IMR-90 (cell line): ENCODE data around the gene DENND1A. TPM values are rescaled to one million over a fixed set of nuclear protein-coding genes. Genes with fewer than 3 reads are reported as not detected.

Source experiments
- ATAC-seq: fragments of 200-7000 bp; cut with Tn5 transposase; 2 replicates; pipeline ENCODE4 v1.9.1; 2020; ENCODE audit warnings: low read depth, mild to moderate bottlenecking, moderate library complexity
- BruUV-seq: library from RNA; stranded (reverse); fragments of 400-500 nt; replicated peaks from 2 replicates; lab custom pipeline; 2021; lab: Mats Ljungman, UMichigan
- CTCF ChIA-PET: fragments of 300-600 bp; formaldehyde crosslinking; extraction: SDS; loops from one replicate; lab custom pipeline; 2021; ENCODE audit warnings: antibody characterized with exemption; lab: Yijun Ruan, JAX
- POLR2A ChIA-PET: fragments of 300-600 bp; sonication (Branson Sonifier 250); formaldehyde crosslinking; loops from one replicate; lab custom pipeline; 2022; ENCODE audit warnings: antibody characterized with exemption; ENCODE audit not compliant: unreplicated experiment; lab: Charles Lee
- DNase-seq: peaks from one replicate; pipeline ENCODE4 v3.0.0; 2013
- H2AFZ ChIP-seq: replicated peaks from 2 replicates; pipeline ENCODE3; 2013; ENCODE audit warnings: low read length, mild to moderate bottlenecking; ENCODE audit not compliant: poor library complexity
- H2AK5ac ChIP-seq: 2 replicates; pipeline ENCODE4 v1.6.1; 2013; ENCODE audit warnings: low read depth, low read length, inconsistent platforms
- H2AK9ac ChIP-seq: replicated peaks from 2 replicates; pipeline ENCODE3; 2013; ENCODE audit warnings: mild to moderate bottlenecking, low read depth, low read length, moderate library complexity; ENCODE audit not compliant: poor library complexity
- H2BK120ac ChIP-seq: 2 replicates; pipeline ENCODE4 v1.6.1; 2013; ENCODE audit warnings: low read depth, low read length, inconsistent platforms
- H2BK15ac ChIP-seq: 3 replicates; pipeline ENCODE4 v1.6.1; 2013; ENCODE audit warnings: low read depth, low read length, inconsistent platforms
- H2BK20ac ChIP-seq: 2 replicates; pipeline ENCODE4 v1.6.1; 2013; ENCODE audit warnings: low read depth, mild to moderate bottlenecking, inconsistent platforms, low read length, moderate library complexity
- H2BK5ac ChIP-seq: 2 replicates; pipeline ENCODE4 v1.6.1; 2013; ENCODE audit warnings: mild to moderate bottlenecking, low read depth, low read length, inconsistent platforms; ENCODE audit not compliant: poor library complexity, severe bottlenecking
- H3K14ac ChIP-seq: replicated peaks from 2 replicates; pipeline ENCODE4 v1.6.1; 2013; ENCODE audit warnings: low read depth, low read length, inconsistent platforms
- H3K18ac ChIP-seq: 2 replicates; pipeline ENCODE4 v1.6.1; 2013; ENCODE audit warnings: low read depth, low read length, control low read depth
- H3K23ac ChIP-seq: 2 replicates; pipeline ENCODE4 v1.6.1; 2013; ENCODE audit warnings: low read depth, low read length, inconsistent platforms
- H3K27ac ChIP-seq: 2 replicates; pipeline ENCODE4 v1.5.1; 2013; ENCODE audit warnings: mild to moderate bottlenecking, control low read depth, low read length; ENCODE audit not compliant: insufficient read depth
- H3K27me3 ChIP-seq: 2 replicates; pipeline ENCODE4 v1.6.1; 2013; ENCODE audit warnings: low read length; ENCODE audit not compliant: control insufficient read depth, insufficient read depth
- H3K36me3 ChIP-seq: 2 replicates; pipeline ENCODE4 v1.6.1; 2013; ENCODE audit warnings: low read length, mixed read lengths; ENCODE audit not compliant: control insufficient read depth, insufficient read depth
- H3K4ac ChIP-seq: 2 replicates; pipeline ENCODE4 v1.6.1; 2013; ENCODE audit warnings: low read depth, low read length, inconsistent platforms
- H3K4me1 ChIP-seq: 2 replicates; pipeline ENCODE4 v1.6.1; 2013; ENCODE audit warnings: low read length, mixed read lengths; ENCODE audit not compliant: control insufficient read depth, insufficient read depth
- H3K4me2 ChIP-seq: 2 replicates; pipeline ENCODE4 v1.6.1; 2013; ENCODE audit warnings: low read depth, mild to moderate bottlenecking, control low read depth, low read length, moderate library complexity
- H3K4me3 ChIP-seq: 2 replicates; pipeline ENCODE4 v1.5.1; 2013; ENCODE audit warnings: low read depth, mild to moderate bottlenecking, control low read depth, low read length, moderate library complexity; ENCODE audit not compliant: insufficient read depth
- H3K56ac ChIP-seq: 2 replicates; pipeline ENCODE4 v1.6.1; 2013; ENCODE audit warnings: low read length, inconsistent platforms; ENCODE audit not compliant: insufficient read depth; ENCODE audit errors: extremely low read depth
- H3K79me1 ChIP-seq, 2 experiments: 2 replicates each; pipeline ENCODE4 v1.6.1; 2013; ENCODE audit warnings: low read length in 2 of 2, inconsistent platforms in 1 of 2, low read depth in 1 of 2
- H3K9ac ChIP-seq: 2 replicates; pipeline ENCODE4 v1.6.1; 2013; ENCODE audit warnings: low read depth, low read length, control low read depth
- H3K9me1 ChIP-seq: 2 replicates; pipeline ENCODE4 v1.6.1; 2013; ENCODE audit warnings: low read length, inconsistent platforms; ENCODE audit not compliant: insufficient read depth
- H3K9me3 ChIP-seq: 2 replicates; pipeline ENCODE4 v1.6.1; 2013; ENCODE audit warnings: low read length; ENCODE audit not compliant: control insufficient read depth, insufficient read depth
- H4K20me1 ChIP-seq: 2 replicates; pipeline ENCODE4 v1.6.1; 2013; ENCODE audit warnings: low read length, inconsistent platforms; ENCODE audit not compliant: insufficient read depth
- H4K5ac ChIP-seq: 2 replicates; pipeline ENCODE4 v1.6.1; 2013; ENCODE audit warnings: mild to moderate bottlenecking, low read depth, low read length, control low read depth
- H4K8ac ChIP-seq, 2 experiments: 2 replicates each; pipeline ENCODE4 v1.6.1; 2013; ENCODE audit warnings: low read depth in 2 of 2, low read length in 2 of 2, control low read depth in 1 of 2, inconsistent platforms in 1 of 2
- H4K91ac ChIP-seq: 2 replicates; pipeline ENCODE4 v1.6.1; 2013; ENCODE audit warnings: low read depth, low read length, inconsistent platforms; ENCODE audit not compliant: insufficient read depth
- BHLHE40 ChIP-seq: fragments of 150-350 bp; IDR thresholded peaks from 2 replicates; pipeline ENCODE4 v1.6.1; 2016; ENCODE audit warnings: mild to moderate bottlenecking, low read depth, low read length
- CEBPB ChIP-seq: IDR thresholded peaks from 2 replicates; pipeline ENCODE4 v1.6.1; 2012; ENCODE audit warnings: low read depth, low read length, improper control_type of control experiment
- CHD1 ChIP-seq: IDR thresholded peaks from 2 replicates; pipeline ENCODE4 v1.6.1; 2012; ENCODE audit warnings: low read depth, low read length, improper control_type of control experiment
- MAFK ChIP-seq: IDR thresholded peaks from 2 replicates; pipeline ENCODE4 v1.6.1; 2012; ENCODE audit warnings: low read depth, low read length, improper control_type of control experiment
- MAZ ChIP-seq: IDR thresholded peaks from 2 replicates; pipeline ENCODE4 v1.6.1; 2012; ENCODE audit warnings: low read depth, mild to moderate bottlenecking, low read length, improper control_type of control experiment, moderate library complexity, borderline replicate concordance
- MXI1 ChIP-seq: IDR thresholded peaks from 2 replicates; pipeline ENCODE4 v1.6.1; 2012; ENCODE audit warnings: low read depth, mild to moderate bottlenecking, low read length, moderate library complexity, borderline replicate concordance
- NFE2L2 ChIP-seq: fragments of 150-350 bp; IDR thresholded peaks from 2 replicates; pipeline ENCODE4 v1.6.1; 2016; ENCODE audit warnings: low read depth, mild to moderate bottlenecking, low read length
- POLR2A ChIP-seq: IDR thresholded peaks from 2 replicates; pipeline ENCODE4 v1.6.1; 2012; ENCODE audit warnings: mild to moderate bottlenecking, low read depth, low read length
- RFX5 ChIP-seq: IDR thresholded peaks from 2 replicates; pipeline ENCODE4 v1.8.0; 2012; ENCODE audit warnings: low read depth, mild to moderate bottlenecking, low read length, moderate library complexity
- SMC3 ChIP-seq: fragments of 150-350 bp; IDR thresholded peaks from 2 replicates; pipeline ENCODE4 v1.6.1; 2016; ENCODE audit warnings: low read depth, mild to moderate bottlenecking, antibody characterized with exemption, low read length, moderate library complexity
- WGBS, 2 experiments: methylation state at CpG; one replicate each; pipeline versions ENCODE4 v1.1.5 to v1.1.7; 2013; ENCODE audit warnings: missing lambda C conversion rate in 2 of 2; ENCODE audit not compliant: insufficient read length in 1 of 2; ENCODE audit errors: extremely low coverage in 2 of 2; 5-methylcytosine and 5-hydroxymethylcytosine counted together
- dilution Hi-C: fragments of 300-500 bp; cut with HindIII; formaldehyde crosslinking; loops from one replicate; pipeline ENCODE4 v1.14.3; 2018; ENCODE audit warnings: low sequenced_read_pairs; ENCODE audit not compliant: unreplicated experiment
- in situ Hi-C: fragments of 300-500 bp; cut with MboI; formaldehyde crosslinking; loops from 3 replicates; pipeline ENCODE4 v1.14.3; 2019; ENCODE audit warnings: low sequenced_read_pairs, inconsistent platforms, mixed read lengths
- intact Hi-C: fragments of 100-400 bp; cut with micrococcal nuclease; formaldehyde crosslinking; loops from 2 replicates; pipeline ENCODE4 v1.10.0; 2022
- polyA plus RNA-seq, 3 experiments: library from polyadenylated mRNA; depleted of rRNA; stranded (reverse); fragments of >200 nt; gene quantifications; 2 replicates each; pipeline ENCODE4 v1.2.3, GENCODE V29; 2012; ENCODE audit warnings: low replicate concordance in 1 of 3
- total RNA-seq: library from RNA; depleted of rRNA; stranded (reverse); fragments of >200 nt; gene quantifications from 2 replicates; pipeline ENCODE4 v1.2.3, GENCODE V29; 2012
- TF ChIP-seq, protein P1 (sequence below): fragments of 150-350 bp; IDR thresholded peaks from 2 replicates; pipeline ENCODE4 v1.6.1; 2017; ENCODE audit warnings: mild to moderate bottlenecking, antibody characterized with exemption, low read length, low read depth
- TF ChIP-seq, protein P2 (sequence below): conservative IDR thresholded peaks from 2 replicates; pipeline ENCODE4 v1.5.1; 2012; ENCODE audit warnings: mild to moderate bottlenecking, low read depth, low read length, improper control_type of control experiment

DENND1A gene
- total and polyA plus RNA-seq, 2 of the 4 experiments (the other 2 are of a cell fraction), result 21.4 to 27.6 TPM

DNA sequence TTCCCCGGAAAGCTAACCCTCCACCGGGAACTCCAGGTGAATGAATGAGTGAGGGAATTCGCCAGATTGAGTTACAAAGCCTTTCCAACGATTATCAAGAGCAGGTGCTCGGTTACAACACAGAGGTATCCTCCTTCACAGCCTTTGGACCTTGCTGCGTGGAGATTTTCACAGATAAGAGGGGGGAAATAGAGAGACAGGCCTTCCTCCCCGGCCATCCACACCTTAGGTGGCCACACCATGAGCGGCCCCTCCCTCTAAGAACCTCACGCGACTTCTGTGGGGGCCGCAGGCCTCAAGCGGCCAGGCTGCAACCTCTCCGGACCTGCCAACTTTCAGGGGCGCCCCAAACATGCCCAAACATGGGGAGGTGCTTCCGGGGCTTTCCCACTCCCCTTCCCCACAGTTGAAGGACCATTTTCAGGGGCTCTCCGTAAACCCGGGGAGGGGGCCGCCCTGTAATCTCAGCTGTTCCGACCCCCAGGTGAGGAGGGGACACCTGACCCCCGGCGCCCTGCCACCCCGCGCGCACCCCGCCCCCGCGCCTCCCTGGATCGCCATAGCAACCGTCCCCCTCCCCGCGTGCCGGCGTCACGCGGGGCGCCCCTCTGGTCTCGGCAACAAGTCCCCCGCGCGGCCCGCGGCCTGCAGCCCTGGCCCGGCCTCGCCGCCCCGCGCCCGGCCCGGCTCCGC is 603 bp downstream of the DENND1A start:
- H3K56ac ChIP-seq, result peak overlapping the region; percentile 47
- peaks cover 9% of the 10 kb centered on the region for H3K4me1 ChIP-seq
- no peaks in the 10 kb centered on the region for H3K27me3 ChIP-seq
- H3K23ac ChIP-seq, result 0 out of 2 replicates have a peak overlapping the region, but pooled peaks have one; percentile 50
- DNase-seq (no peak), ATAC-seq (no peak)
- H2AFZ ChIP-seq, result peak overlapping the region; percentile 88
- TF ChIP-seq CEBPB (no peak), BHLHE40 (no peak), MXI1 (no peak), NFE2L2 (no peak), SMC3 (no peak), MAFK (no peak), CHD1 (no peak), RFX5 (no peak), MAZ (no peak), POLR2A (no peak)
- TF ChIP-seq, protein P1, sequence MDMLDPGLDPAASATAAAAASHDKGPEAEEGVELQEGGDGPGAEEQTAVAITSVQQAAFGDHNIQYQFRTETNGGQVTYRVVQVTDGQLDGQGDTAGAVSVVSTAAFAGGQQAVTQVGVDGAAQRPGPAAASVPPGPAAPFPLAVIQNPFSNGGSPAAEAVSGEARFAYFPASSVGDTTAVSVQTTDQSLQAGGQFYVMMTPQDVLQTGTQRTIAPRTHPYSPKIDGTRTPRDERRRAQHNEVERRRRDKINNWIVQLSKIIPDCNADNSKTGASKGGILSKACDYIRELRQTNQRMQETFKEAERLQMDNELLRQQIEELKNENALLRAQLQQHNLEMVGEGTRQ, result no peak
- TF ChIP-seq, protein P2, sequence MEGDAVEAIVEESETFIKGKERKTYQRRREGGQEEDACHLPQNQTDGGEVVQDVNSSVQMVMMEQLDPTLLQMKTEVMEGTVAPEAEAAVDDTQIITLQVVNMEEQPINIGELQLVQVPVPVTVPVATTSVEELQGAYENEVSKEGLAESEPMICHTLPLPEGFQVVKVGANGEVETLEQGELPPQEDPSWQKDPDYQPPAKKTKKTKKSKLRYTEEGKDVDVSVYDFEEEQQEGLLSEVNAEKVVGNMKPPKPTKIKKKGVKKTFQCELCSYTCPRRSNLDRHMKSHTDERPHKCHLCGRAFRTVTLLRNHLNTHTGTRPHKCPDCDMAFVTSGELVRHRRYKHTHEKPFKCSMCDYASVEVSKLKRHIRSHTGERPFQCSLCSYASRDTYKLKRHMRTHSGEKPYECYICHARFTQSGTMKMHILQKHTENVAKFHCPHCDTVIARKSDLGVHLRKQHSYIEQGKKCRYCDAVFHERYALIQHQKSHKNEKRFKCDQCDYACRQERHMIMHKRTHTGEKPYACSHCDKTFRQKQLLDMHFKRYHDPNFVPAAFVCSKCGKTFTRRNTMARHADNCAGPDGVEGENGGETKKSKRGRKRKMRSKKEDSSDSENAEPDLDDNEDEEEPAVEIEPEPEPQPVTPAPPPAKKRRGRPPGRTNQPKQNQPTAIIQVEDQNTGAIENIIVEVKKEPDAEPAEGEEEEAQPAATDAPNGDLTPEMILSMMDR, result no peak
- in situ Hi-C loops (no loop called here), dilution Hi-C loops (no loop called here), intact Hi-C loops (loop anchor here (5.0 to 10.0 kb wide), 2 partner anchors 252 to 385 kb away; no protein-coding TSS in a partner anchor)
- H3K27ac ChIP-seq, result peak overlapping the region; percentile 2; the same call in 1 of the 2 replicates
- H3K79me1 ChIP-seq, result peaks cover 25 to 45% of the 10 kb centered on the region in 2 experiments
- ChIA-PET POLR2A (no interaction called here), CTCF (no interaction called here)
- peak overlapping the region; percentile 63 for H2AK9ac ChIP-seq
- H3K9me3 ChIP-seq, result no peaks in the 10 kb centered on the region
- no peak overlapping the region for H2BK5ac ChIP-seq
- H4K5ac ChIP-seq, result no peak overlapping the region
- H4K91ac ChIP-seq, result 0 out of 2 replicates have a peak overlapping the region, but pooled peaks have one; percentile 33
- peaks cover 29% of the 10 kb centered on the region; the same call in 1 of the 2 replicates for H4K20me1 ChIP-seq
- no peaks in the 10 kb centered on the region for H3K36me3 ChIP-seq
- H4K8ac ChIP-seq, result peak overlapping the region in 1 of 2 experiments; percentile 42; a peak in 1 of 4 replicates
- H2AK5ac ChIP-seq, result peak overlapping the region; percentile 21; the same call in 1 of the 2 replicates
- H3K4ac ChIP-seq, result 0 out of 2 replicates have a peak overlapping the region, but pooled peaks have one; percentile 33
- H2BK15ac ChIP-seq, result 0 out of 3 replicates have a peak overlapping the region, but pooled peaks have one; percentile 29
- H2BK120ac ChIP-seq, result no peak overlapping the region
- H3K9me1 ChIP-seq, result peaks cover 24% of the 10 kb centered on the region
- H3K4me2 ChIP-seq, result peak overlapping the region; percentile 75
- H3K18ac ChIP-seq, result no peak overlapping the region
- H3K4me3 ChIP-seq, result peak overlapping the region; percentile 46
- 0% methylated on average over 19 of the region's 50 CpGs; no CpG with 5 or more reads in 1 of the 2 experiments for WGBS, 2 experiments
- no peak overlapping the region for H2BK20ac ChIP-seq
- H3K14ac ChIP-seq, result peak overlapping the region; percentile 34; the same call in 1 of the 2 replicates
- BruUV-seq, result TSS peak; percentile 38
- peak overlapping the region; percentile 57 for H3K9ac ChIP-seq
